HCEC 1CT (cell line): ENCODE results near the gene RHEBL1.
A peak's percentile ranks its signal among the peaks of the same experiment; 100 is the strongest.

Experiments
- DNase-seq: peaks from one replicate; pipeline ENCODE4 v3.0.0-alpha.2; 2017

The RHEBL1 gene

DNA sequence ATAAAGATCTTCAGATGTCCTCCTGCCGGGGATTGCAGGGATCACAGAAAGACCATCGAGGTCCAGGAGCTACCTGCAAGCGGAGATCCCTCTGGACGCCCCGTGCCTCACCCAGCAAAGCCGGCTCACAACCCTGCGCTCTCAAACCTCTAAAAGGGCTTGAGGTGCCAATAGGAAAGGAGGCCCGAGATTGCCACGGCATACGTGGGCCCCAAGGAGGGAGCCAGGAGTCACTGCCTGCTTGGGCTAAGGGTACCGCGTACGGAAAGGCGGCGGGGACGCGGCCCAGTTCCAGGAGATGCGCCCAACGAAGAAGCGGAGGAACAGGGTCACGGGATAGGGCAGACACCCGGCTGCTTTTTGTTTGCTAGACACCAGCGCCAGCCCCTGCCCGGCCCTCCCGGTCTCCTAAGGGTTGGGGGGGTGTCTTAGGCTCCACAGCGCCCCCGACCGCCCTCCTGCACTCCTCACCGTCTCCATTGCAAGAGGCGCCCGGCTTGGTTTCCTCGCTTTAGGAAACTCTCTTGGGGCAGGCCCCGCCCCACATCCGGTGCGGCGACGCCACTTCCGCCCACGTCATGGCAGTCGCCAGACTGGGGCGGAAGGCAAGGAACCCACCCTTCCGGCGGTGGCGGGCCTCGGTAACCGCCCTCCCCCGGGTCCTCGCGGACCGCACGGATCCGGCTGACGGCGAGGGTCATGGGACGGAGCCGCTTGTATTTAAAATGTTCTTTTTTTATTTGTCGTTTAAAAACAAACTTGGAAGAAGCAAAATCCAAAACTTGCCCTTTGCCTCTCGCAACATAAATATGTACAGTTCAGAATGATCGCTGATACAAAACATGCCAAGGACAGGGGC, 51.3 kb downstream of the RHEBL1 start, which contains the start of gene PRKAG1:
TSS of gene PRKAG1 (minus strand) at position 516 of the 859 bp plus-strand sequence. CDS start at position 480, 36 bp downstream.
- peak; percentile 97 for DNase-seq

DNA sequence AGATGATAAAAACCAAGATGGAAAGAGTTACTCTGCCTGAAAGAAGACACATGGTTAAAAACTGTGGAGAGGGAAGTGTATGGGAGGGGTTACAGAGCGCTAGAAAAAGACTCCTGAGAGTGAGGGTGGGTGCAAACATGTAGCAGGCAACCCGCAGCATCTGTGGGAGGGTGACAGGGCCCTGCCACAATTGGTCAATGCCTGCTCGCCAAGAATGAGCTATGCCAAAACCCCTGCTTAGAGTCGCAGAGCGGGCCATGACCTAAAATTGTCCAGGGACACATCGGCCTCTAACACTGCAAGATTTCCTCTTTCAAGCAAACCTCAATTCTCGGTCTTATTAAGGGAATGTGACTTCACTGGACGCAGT, 51.9 kb downstream of the RHEBL1 start:
- peak; percentile 45 for DNase-seq

DNA sequence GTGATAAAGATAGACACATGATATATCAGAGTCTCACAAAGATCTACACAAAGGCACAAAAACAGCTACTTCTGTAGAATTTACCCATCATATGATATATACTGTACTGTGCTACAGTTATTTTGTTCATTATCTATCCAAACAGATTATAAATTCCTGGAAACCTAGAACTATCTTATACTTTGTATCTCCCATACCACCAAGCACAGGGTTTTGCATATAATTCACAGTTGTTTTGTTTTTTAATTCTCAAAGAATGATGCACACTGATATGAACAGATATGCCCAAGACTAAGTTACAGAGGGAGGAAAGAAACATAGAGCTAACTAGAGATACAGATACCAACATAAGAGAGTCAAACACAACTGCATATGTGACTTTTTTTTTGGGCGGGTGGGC, 54.6 kb downstream of the RHEBL1 start:
- no peak for DNase-seq
